HUES48 (cell line): ENCODE measurements around the gene LRRC37A3.
"Not testable (repeated sequence)": the region's sequence is repeated elsewhere in the genome, so short reads cannot be mapped to it uniquely, and the experiment has no call there.

Experiments
- H3K27ac ChIP-seq: one replicate; pipeline ENCODE4 v1.7.0; 2013; ENCODE audit warnings: low read depth, low read length, inconsistent platforms
- H3K27me3 ChIP-seq: 2 replicates; pipeline ENCODE4 v1.6.1; 2013; ENCODE audit warnings: mild to moderate bottlenecking, low read length; ENCODE audit not compliant: control insufficient read depth, insufficient read depth
- H3K36me3 ChIP-seq: 2 replicates; pipeline ENCODE4 v1.6.1; 2013; ENCODE audit warnings: low read length; ENCODE audit not compliant: control insufficient read depth, insufficient read depth
- H3K4me1 ChIP-seq: 2 replicates; pipeline ENCODE4 v1.6.1; 2013; ENCODE audit warnings: mild to moderate bottlenecking, low read length; ENCODE audit not compliant: control insufficient read depth, insufficient read depth
- H3K4me3 ChIP-seq: 2 replicates; pipeline ENCODE4 v1.5.1; 2013; ENCODE audit warnings: mild to moderate bottlenecking, low read depth, low read length
- H3K9ac ChIP-seq: 2 replicates; pipeline ENCODE4 v1.6.1; 2013; ENCODE audit warnings: mild to moderate bottlenecking, low read depth, low read length, moderate library complexity
- H3K9me3 ChIP-seq: 2 replicates; pipeline ENCODE4 v1.6.1; 2013; ENCODE audit warnings: low read length; ENCODE audit not compliant: control insufficient read depth, insufficient read depth

The LRRC37A3 gene

GRCh38 chr17:64874210-64874609 lies 45.1 kb downstream of the LRRC37A3 start:
- H3K27me3 ChIP-seq, H3K9me3 ChIP-seq, H3K4me1 ChIP-seq, H3K36me3 ChIP-seq, H3K9ac ChIP-seq, H3K27ac ChIP-seq, H3K4me3 ChIP-seq: not testable (repeated sequence)

DNA sequence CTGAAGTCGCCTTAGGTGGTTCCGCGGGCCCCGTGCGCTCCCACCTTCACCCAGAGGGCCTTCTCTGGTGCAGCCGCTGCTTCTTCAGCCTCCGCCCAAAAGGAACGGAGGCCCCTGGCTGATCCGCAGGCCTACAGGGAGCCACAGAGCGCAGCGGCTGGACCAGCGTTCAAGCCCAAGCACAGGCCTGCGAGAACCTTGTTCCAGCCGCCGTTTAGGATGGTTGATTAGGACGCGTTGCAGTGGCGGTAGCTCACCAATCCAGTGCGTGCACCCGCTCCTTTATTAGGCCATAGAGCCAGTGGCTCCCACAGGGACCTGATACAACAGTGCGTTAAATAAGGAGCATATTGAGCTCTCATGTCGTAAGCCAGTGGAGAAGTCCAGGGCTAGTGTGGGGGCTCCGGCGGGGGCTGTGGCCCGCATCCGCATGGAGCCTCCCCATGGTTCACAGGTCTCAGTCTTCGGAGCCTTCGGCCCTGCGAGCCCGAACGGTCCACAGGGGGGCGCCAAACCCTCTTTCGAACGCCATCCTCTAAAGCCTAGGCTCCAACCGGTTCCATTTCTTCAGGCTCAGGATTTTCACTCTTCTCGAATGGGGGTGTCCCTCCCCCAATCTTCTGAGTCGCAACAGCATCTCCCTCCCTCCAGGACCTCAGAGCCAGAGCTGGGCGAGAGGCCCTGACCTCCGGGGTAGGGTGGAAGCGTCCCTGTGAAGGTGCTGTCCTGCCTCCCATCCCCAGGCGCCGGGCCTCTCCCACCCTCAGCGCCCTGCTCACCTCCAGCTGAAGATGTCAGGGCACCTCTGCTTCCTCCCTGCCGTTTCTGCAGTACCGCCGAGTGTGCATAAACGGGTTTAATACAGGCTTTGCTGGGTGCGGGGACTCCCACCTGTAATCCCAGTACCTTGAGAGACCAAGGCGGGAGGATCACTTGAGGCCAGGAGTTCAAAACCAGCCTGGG lies 71.5 kb downstream of the LRRC37A3 start:
- H3K27ac ChIP-seq, H3K9me3 ChIP-seq, H3K27me3 ChIP-seq, H3K36me3 ChIP-seq, H3K9ac ChIP-seq, H3K4me1 ChIP-seq, H3K4me3 ChIP-seq: not testable (repeated sequence)

DNA sequence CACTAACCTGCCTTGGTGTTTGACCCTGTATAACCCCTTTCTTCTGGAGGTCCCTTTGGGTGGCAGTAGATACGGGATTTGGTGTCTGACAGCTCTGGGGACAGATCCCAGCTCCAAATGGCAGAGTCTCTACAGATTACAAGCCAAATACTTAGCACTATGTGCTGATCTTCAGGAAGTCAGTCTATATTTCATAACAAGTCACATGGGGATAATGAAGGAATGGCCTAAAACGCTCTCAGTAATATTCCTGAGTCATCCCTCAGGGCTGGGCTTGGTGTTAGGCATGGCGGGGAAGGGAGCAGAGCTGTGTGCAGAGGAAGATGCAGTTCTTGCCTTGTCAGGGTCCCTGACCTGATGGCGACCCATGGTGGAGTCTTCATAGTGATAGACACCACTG lies 72.4 kb downstream of the LRRC37A3 start:
- not testable (repeated sequence) for H3K4me3 ChIP-seq, H3K27me3 ChIP-seq, H3K9ac ChIP-seq, H3K36me3 ChIP-seq, H3K27ac ChIP-seq, H3K9me3 ChIP-seq, H3K4me1 ChIP-seq

DNA sequence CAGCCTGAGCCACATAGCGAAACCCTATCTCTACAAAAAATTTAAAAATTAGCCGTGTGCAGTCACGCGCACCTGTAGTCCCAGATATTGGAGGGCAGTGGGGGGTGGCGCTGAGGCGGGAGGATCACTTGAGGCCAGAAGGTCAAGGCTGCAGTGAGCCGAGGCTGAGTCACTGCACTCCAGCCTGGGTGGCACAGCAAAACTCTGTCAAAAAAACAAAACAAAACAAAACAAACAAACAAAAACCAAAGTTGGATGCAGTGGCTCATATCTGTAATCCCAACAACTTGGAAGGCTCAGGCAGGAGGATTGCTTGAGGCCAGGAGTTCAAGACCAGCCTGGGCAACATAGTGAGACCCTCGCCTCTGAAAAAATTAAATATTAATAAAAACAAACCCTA lies 75.4 kb downstream of the LRRC37A3 start:
- H3K36me3 ChIP-seq, H3K27ac ChIP-seq, H3K9ac ChIP-seq, H3K27me3 ChIP-seq, H3K9me3 ChIP-seq, H3K4me1 ChIP-seq, H3K4me3 ChIP-seq: not testable (repeated sequence)

DNA sequence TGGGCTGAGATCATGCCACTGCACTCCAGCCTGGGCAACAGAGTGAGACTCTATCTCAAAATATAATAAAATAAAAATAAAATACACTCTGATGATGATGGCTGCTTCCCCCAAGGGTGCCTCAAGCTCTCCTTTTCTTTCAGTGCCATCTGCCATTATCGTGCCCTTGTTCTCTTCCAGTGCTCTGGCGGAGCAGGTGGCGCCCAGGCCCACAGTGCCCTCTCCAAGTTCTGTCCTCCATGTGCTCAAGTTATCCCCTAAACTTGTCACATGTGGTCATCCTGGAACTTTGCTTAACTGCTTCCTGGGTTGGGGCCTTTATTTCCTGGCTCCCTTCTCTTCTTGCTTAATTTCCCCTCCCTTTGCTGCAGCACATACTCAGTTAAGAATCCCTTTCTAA lies 76.4 kb downstream of the LRRC37A3 start:
- not testable (repeated sequence) for H3K9ac ChIP-seq, H3K27me3 ChIP-seq, H3K27ac ChIP-seq, H3K4me1 ChIP-seq, H3K36me3 ChIP-seq, H3K4me3 ChIP-seq, H3K9me3 ChIP-seq

DNA sequence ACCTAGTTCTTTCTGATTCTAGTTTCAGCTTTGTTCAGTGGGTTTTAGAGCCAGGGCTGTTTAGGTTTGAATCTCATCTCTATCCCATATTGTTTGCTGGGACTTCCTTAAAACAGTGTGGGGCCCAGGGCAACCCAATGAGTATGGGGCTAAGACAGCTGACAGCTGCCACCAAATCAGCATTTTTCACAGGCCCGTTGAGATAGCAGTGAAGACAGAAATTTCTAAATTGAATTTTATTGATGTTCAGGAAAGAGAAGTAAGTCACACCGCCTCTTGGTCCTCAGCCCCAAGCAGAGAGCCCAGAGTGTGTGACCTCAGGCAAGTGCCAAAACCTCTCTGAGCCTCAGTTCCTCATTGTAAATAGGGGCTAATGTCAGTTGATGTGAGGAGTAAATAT lies 78.3 kb downstream of the LRRC37A3 start:
- not testable (repeated sequence) for H3K27ac ChIP-seq, H3K9ac ChIP-seq

DNA sequence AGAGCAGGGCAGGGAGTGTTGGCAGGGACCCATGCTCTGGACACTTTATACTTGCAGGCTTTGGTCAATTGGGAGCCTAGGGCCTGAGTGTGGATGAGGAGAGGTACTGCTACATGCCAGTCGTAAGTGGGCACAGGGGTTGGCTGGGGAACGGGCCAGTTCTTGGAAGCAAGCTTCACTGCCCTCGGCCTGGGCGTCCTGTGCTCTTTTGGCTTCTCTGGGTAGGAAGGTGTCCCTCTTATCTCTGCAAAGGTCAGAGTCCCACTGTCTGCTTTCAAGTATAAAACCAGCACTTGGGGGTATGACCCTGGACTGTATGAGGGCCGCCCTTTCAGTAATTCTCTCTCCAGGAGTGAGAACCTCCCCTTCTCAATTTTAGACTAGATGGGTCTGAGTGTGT lies 80.8 kb downstream of the LRRC37A3 start:
- not testable (repeated sequence) for H3K4me3 ChIP-seq, H3K27me3 ChIP-seq, H3K4me1 ChIP-seq, H3K36me3 ChIP-seq, H3K9me3 ChIP-seq, H3K27ac ChIP-seq, H3K9ac ChIP-seq

More for the DNA sequence above, 78.3 kb downstream of the LRRC37A3 start:
- H3K36me3 ChIP-seq, H3K4me1 ChIP-seq, H3K9me3 ChIP-seq, H3K27me3 ChIP-seq, H3K4me3 ChIP-seq: not testable (repeated sequence)

GRCh38 chr17:64837018-64837761 lies 82.1 kb downstream of the LRRC37A3 start:
- H3K4me3 ChIP-seq, result peak overlapping the region; percentile 72
- H3K27me3 ChIP-seq, H3K36me3 ChIP-seq, H3K4me1 ChIP-seq, H3K27ac ChIP-seq, H3K9ac ChIP-seq, H3K9me3 ChIP-seq: not testable (repeated sequence)

DNA sequence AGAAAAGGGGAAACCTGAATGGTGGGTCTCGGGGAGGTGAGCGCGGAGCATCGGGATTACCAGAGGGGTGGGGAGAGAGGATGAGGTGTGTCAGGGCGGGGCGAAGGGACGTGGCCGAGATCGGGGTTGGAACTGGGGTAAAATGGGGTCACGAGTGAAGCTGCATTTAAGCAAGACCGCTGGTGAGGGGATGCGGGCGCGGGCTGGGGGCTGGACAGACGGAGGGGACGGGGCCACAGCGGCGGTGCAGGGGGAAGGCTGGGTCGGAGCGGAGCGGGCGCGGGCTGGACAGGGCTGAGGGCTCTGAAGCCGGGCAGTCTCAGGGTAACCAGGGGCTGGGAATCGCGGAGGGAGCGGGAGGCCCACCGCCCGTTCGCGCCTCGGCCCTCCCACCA lies 82.7 kb downstream of the LRRC37A3 start:
- not testable (repeated sequence) for H3K27ac ChIP-seq, H3K36me3 ChIP-seq, H3K4me1 ChIP-seq, H3K27me3 ChIP-seq, H3K9ac ChIP-seq, H3K9me3 ChIP-seq
- peak overlapping the region; percentile 72 for H3K4me3 ChIP-seq

DNA sequence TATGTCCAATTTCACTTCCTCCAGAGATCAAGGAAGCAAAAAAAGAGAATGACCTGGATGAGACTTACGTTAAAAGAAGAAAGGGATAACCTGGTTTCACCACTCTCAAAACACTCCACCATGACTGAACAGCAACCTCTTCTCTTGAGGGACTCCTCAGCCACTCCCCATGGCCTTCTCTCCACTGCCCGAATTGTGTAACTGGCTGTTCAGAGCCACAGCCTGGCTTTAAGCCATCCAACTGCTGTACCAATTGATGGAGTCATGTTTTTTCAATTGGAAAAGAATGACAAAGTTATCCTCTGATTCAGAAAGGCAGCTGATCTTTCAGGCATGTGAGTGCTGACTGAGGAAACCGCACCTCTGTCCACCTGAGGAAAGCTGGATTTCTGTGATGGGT lies 85.2 kb downstream of the LRRC37A3 start:
- H3K36me3 ChIP-seq, H3K4me3 ChIP-seq, H3K9ac ChIP-seq, H3K27me3 ChIP-seq, H3K4me1 ChIP-seq, H3K9me3 ChIP-seq, H3K27ac ChIP-seq: not testable (repeated sequence)

DNA sequence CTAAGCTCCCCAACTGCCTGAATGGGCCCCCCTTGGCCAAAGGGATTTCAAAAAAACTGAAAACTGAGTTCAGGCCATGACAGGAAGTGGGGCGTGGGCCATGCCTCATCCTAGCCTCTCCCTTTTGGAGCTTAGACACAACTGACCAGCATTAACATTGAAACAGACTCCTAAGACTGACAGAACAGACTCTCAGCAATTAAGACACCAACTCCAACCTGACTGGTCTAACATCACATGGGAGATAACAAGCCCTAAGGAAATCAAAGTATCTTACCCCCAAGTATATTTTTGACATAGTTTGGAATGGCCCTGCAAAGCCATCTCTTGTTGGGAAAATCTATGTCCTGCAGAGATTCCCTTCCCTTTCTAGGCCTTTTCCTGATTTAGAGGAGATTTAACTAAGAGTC lies 88.6 kb downstream of the LRRC37A3 start:
- not testable (repeated sequence) for H3K4me3 ChIP-seq, H3K9me3 ChIP-seq, H3K36me3 ChIP-seq, H3K27me3 ChIP-seq, H3K9ac ChIP-seq, H3K27ac ChIP-seq, H3K4me1 ChIP-seq
